ENCODE results near the gene TJP1.
"Not testable (repeated sequence)": the region's sequence is repeated elsewhere in the genome, so short reads cannot be mapped to it uniquely, and the experiment has no call there.

Gene TJP1

GRCh38 chr15:29666241-29666640 lies 156.0 kb downstream of the TJP1 start:
- DNase-seq (ENCODE audit: low read depth) = no peak
- no peak overlapping the region for H3K4me3 ChIP-seq (ENCODE audit: low read depth, low read length)
- TF ChIP-seq CTCF (IDR thresholded peaks at IDR 0.05; ENCODE audit: low read depth, low read length, missing control alignments) = no peak

GRCh38 chr15:29665444-29666003 lies 156.7 kb downstream of the TJP1 start:
- TF ChIP-seq CTCF (IDR thresholded peaks at IDR 0.05; ENCODE audit: low read depth, low read length, missing control alignments) = no peak
- no peak for DNase-seq (ENCODE audit: low read depth)
- no peak overlapping the region for H3K4me3 ChIP-seq (ENCODE audit: low read depth, low read length)

GRCh38 chr15:29664406-29664805 lies 157.9 kb downstream of the TJP1 start:
- no peak for DNase-seq (ENCODE audit: low read depth)
- TF ChIP-seq CTCF (IDR thresholded peaks at IDR 0.05; ENCODE audit: low read depth, low read length, missing control alignments) = no peak
- no peak overlapping the region for H3K4me3 ChIP-seq (ENCODE audit: low read depth, low read length)

GRCh38 chr15:29657476-29657817 lies 164.8 kb downstream of the TJP1 start:
- not testable (repeated sequence) for DNase-seq (ENCODE audit: low read depth); H3K4me3 ChIP-seq (ENCODE audit: low read depth, low read length)

- DNase-seq (ENCODE audit: low read depth) = no peak
- H3K4me3 ChIP-seq (ENCODE audit: low read depth, low read length) = no peak overlapping the region
- TF ChIP-seq CTCF (IDR thresholded peaks at IDR 0.05; ENCODE audit: low read depth, low read length, missing control alignments) = no peak
These were observed 165.4 kb downstream of the TJP1 start for GRCh38 chr15:29656636-29657475.

- no peak for DNase-seq (ENCODE audit: low read depth)
- H3K4me3 ChIP-seq (ENCODE audit: low read depth, low read length) = no peak overlapping the region
- no peak for TF ChIP-seq CTCF (IDR thresholded peaks at IDR 0.05; ENCODE audit: low read depth, low read length, missing control alignments)
These were observed 169.7 kb downstream of the TJP1 start for GRCh38 chr15:29652595-29652994.

- no peak for TF ChIP-seq CTCF (IDR thresholded peaks at IDR 0.05; ENCODE audit: low read depth, low read length, missing control alignments)
- no peak overlapping the region for H3K4me3 ChIP-seq (ENCODE audit: low read depth, low read length)
- no peak for DNase-seq (ENCODE audit: low read depth)
These were observed 170.6 kb downstream of the TJP1 start for GRCh38 chr15:29651476-29652233.
